Measurements from ENCODE around the gene EPG5.

DNA sequence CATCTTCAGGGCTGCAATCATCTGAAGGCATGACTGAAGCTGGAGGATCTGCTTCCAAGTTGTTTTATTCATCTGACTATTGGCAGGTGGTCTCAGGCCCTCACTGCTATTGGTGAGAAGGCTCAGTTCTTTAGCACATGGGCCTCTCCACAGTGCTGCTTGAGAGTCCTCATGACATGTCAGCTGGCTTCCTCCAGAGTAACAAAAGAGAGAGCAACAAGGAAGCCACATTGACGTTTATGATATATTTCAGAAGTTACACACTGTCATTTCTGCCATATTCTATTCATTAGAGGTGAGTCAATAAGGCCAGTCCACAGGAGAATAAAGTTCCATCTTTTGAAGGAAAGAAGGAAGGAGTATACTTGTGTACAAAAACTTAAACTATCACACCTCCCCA, 149.6 kb downstream of the EPG5 start:
- no peak for TF ChIP-seq POLR2AphosphoS5 (IDR thresholded peaks at IDR 0.05; ENCODE audit: low read depth, low read length)
- TF ChIP-seq, protein P1, sequence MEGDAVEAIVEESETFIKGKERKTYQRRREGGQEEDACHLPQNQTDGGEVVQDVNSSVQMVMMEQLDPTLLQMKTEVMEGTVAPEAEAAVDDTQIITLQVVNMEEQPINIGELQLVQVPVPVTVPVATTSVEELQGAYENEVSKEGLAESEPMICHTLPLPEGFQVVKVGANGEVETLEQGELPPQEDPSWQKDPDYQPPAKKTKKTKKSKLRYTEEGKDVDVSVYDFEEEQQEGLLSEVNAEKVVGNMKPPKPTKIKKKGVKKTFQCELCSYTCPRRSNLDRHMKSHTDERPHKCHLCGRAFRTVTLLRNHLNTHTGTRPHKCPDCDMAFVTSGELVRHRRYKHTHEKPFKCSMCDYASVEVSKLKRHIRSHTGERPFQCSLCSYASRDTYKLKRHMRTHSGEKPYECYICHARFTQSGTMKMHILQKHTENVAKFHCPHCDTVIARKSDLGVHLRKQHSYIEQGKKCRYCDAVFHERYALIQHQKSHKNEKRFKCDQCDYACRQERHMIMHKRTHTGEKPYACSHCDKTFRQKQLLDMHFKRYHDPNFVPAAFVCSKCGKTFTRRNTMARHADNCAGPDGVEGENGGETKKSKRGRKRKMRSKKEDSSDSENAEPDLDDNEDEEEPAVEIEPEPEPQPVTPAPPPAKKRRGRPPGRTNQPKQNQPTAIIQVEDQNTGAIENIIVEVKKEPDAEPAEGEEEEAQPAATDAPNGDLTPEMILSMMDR (IDR thresholded peaks at IDR 0.05) = no peak
- no peak for TF ChIP-seq TCF7L2 (IDR thresholded peaks at IDR 0.05; ENCODE audit: low read depth, low read length)

Measured in Panc1 (cell line).